Kidney tubule cell (primary cell): ENCODE data around the gene COPS9.

ENCODE experiments used
- DNase-seq: peaks from one replicate; pipeline ENCODE4 v3.0.0-alpha.2; 2018; ENCODE audit warnings: low spot score

The COPS9 gene

GRCh38 chr2:240147911-240148587 is 11.9 kb upstream of the COPS9 start:
- no peak for DNase-seq

GRCh38 chr2:240147382-240147781 is 11.3 kb upstream of the COPS9 start:
- DNase-seq: no peak

GRCh38 chr2:240146627-240147278 is 10.6 kb upstream of the COPS9 start:
- DNase-seq: no peak

- DNase-seq: no peak
These were observed 10.0 kb upstream of the COPS9 start for GRCh38 chr2:240146141-240146561.

GRCh38 chr2:240145461-240145860 is 9.4 kb upstream of the COPS9 start:
- DNase-seq: no peak

GRCh38 chr2:240144649-240145261 is 8.7 kb upstream of the COPS9 start:
- DNase-seq: no peak

- peak; percentile 57 for DNase-seq
These were observed 7.9 kb upstream of the COPS9 start for GRCh38 chr2:240143801-240144648.

GRCh38 chr2:240143276-240143675 is 7.2 kb upstream of the COPS9 start:
- DNase-seq: no peak

GRCh38 chr2:240142859-240143258 is 6.8 kb upstream of the COPS9 start:
- no peak for DNase-seq

GRCh38 chr2:240142256-240142775 is 6.2 kb upstream of the COPS9 start:
- DNase-seq: no peak

- no peak for DNase-seq
These were observed 5.6 kb upstream of the COPS9 start for GRCh38 chr2:240141736-240142135.

GRCh38 chr2:240140920-240141319 is 4.8 kb upstream of the COPS9 start:
- DNase-seq: no peak

- DNase-seq: peak; percentile 62
These were observed 4.4 kb upstream of the COPS9 start, which contains the start of gene OTOS for GRCh38 chr2:240140511-240140910. TSS of gene OTOS (minus strand) at chr2:240140658. CDS start at chr2:240140326, 332 bp downstream.

GRCh38 chr2:240139666-240140393 is 3.7 kb upstream of the COPS9 start:
- DNase-seq: no peak

- DNase-seq: no peak
These were observed 2.9 kb upstream of the COPS9 start for GRCh38 chr2:240139011-240139441.

- peak; percentile 37 for DNase-seq
These were observed 2.3 kb upstream of the COPS9 start for GRCh38 chr2:240138254-240138984.

- DNase-seq: no peak
These were observed 1.6 kb upstream of the COPS9 start for GRCh38 chr2:240137596-240138253.

GRCh38 chr2:240136671-240137292 is 677 bp upstream of the COPS9 start:
- no peak for DNase-seq

- peak; percentile 9 for DNase-seq
These were observed 446 bp downstream of the COPS9 start for GRCh38 chr2:240135706-240136012.
